ENCODE data around the gene PTPRG.

The PTPRG gene

DNA sequence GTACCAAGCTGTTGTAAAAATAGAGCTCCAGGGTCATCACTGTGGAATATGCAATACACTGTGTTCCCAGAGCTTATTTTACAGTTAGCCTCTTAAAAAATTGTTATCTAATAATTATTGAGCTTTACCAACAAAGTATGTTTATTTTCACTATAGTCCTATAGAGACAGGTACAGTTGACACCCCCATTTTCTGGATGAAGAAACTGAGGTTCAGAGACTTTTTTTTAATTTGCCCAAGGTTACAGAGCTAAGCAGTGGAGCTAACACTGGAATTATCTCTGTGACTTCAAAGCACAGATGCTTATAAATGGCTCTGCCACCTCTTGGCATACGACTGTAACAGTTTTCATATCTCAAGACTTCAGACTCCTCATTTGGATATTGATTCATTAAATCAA, 685.6 kb downstream of the PTPRG start:
- in situ Hi-C loops (cut with MboI; ENCODE audit: low pct_unique_long_range_greater_than_20kb, low sequenced_read_pairs), result no loop called here
- DNase-seq, result no peak

DNA sequence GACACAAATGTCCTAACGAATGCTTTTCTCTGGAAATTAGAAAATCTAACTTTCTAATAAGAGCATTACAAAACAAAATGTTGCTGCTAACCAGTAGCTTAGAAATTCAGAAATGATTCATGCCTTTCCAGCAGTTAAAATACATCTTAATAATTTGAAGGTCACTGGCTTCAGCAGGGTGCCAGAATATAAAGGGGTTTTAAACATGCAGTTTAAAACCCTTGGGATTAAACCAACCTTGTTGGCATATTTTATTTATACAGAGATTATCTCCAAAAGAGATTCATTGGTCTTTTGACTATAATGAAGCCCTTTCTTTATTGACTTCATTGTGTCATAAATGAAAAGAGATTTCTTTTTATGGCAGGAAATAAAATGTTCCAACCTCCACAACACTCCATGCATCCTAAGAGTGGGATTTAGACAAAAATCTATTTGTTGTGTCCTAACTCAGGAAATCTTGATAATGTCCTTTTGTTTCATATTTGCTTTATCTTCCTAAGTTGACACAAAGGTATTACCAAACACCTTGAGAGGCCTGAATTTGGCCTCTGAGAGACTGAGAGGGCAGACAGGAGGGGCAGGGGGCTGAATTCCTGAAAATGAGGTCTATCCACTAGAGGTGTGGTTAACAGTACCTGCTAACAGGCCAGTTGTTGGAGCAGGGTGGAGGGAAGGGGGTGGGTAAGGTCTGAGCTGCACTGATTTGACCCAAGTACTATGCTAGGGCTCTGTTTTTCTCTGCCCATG, 687.5 kb downstream of the PTPRG start:
- DNase-seq, result no peak
- in situ Hi-C loops (cut with MboI; ENCODE audit: low pct_unique_long_range_greater_than_20kb, low sequenced_read_pairs), result no loop called here

GRCh38 chr3:62249484-62249776, 688.1 kb downstream of the PTPRG start:
- in situ Hi-C loops (cut with MboI; ENCODE audit: low pct_unique_long_range_greater_than_20kb, low sequenced_read_pairs), result no loop called here
- no peak for DNase-seq

DNA sequence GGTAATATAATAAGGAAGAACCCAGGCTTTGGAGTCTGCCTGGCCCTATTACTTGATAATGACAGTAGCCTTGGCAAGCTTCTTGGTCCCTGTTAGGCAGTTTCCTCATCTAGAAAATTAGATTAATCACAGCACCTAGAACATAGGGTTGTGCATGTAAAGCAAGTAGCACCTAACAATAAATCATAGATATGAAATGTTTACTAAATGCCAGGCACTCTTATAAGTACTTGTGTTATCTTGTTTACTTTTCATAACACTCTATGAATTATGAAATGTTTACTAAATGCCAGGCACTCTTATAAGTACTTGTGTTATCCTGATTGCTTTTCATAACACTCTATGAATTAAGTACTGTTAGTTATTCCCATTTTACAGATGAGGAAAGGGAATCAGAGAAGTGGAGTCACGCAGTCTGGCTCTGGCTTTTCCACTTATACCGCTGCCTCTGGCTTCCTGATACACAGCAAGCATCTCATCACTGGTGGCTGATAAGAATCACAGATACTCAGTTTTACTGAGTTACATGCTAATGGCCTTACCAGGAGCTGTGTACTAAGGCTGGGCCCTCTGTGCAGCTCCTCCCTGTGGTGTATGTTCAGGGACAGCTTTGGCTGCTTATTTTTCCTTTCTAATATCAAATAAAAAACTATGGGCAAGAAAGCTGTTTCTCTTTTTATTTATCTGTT, 688.6 kb downstream of the PTPRG start:
- DNase-seq, result no peak
- in situ Hi-C loops (cut with MboI; ENCODE audit: low pct_unique_long_range_greater_than_20kb, low sequenced_read_pairs), result no loop called here

GRCh38 chr3:62252438-62253157, 691.2 kb downstream of the PTPRG start:
- DNase-seq, result no peak
- in situ Hi-C loops (cut with MboI; ENCODE audit: low pct_unique_long_range_greater_than_20kb, low sequenced_read_pairs), result no loop called here

DNA sequence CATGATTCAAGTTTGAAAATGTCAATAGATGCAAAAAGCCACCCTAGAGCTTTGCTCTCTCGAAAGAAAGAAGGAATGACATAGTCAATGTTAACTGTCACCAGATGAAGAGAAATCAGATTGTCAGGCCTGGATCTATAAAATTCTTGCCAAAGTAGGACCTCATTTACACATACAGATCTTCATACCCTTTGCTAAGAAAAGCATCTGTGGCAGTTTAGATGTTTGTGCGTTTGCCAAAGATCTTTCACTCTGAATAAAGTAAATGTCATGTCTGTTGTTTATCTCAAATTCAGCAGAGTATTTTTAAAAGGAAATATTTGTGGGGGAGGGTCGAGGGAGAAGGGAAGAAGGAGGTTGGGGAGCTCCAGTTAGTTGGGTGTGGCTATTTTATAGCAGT, 692.6 kb downstream of the PTPRG start:
- in situ Hi-C loops (cut with MboI; ENCODE audit: low pct_unique_long_range_greater_than_20kb, low sequenced_read_pairs), result no loop called here
- no peak for DNase-seq

GRCh38 chr3:62255758-62256157, 694.4 kb downstream of the PTPRG start:
- DNase-seq, result no peak
- in situ Hi-C loops (cut with MboI; ENCODE audit: low pct_unique_long_range_greater_than_20kb, low sequenced_read_pairs), result no loop called here

DNA sequence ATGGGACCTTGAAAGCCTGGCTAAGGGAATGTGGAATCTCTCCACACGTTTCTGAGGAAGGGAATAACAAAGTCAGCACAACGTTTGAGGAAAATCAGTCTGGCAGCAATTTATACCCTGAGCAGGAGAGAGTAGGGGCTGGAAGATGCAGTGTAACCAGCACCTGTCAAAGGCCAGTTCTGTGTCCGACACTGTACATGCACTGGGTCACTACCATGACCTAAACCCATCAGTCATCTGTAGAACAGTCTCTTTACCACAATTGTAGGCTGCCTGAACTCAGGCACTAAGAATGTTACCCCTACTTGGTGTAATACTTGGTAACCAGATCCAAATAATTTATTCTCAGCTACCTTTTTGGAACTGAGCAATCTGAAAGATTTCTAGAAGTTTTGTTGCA, 698.6 kb downstream of the PTPRG start:
- in situ Hi-C loops (cut with MboI; ENCODE audit: low pct_unique_long_range_greater_than_20kb, low sequenced_read_pairs), result no loop called here
- no peak for DNase-seq

GRCh38 chr3:62260655-62261054, 699.3 kb downstream of the PTPRG start:
- in situ Hi-C loops (cut with MboI; ENCODE audit: low pct_unique_long_range_greater_than_20kb, low sequenced_read_pairs), result no loop called here
- no peak for DNase-seq

DNA sequence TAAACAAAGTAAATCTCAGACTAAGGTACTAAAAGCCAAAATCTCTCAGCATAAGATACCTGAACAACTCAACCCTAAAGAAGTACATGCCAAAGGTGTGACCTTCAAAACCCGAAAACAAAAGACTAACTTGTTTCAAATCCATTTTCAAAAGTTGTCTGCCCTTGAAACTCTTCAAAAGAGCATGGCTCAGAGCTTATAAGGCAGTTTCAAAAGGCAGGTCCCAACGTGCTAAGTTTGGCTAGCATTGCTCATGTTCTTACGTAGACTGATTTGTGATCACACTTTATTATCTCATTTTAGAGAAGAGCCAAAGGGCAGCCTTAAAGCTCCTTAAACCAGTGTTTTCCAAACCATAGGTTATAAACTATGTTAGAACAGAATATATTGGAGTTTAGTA, 699.8 kb downstream of the PTPRG start:
- no peak for DNase-seq
- in situ Hi-C loops (cut with MboI; ENCODE audit: low pct_unique_long_range_greater_than_20kb, low sequenced_read_pairs), result no loop called here

DNA sequence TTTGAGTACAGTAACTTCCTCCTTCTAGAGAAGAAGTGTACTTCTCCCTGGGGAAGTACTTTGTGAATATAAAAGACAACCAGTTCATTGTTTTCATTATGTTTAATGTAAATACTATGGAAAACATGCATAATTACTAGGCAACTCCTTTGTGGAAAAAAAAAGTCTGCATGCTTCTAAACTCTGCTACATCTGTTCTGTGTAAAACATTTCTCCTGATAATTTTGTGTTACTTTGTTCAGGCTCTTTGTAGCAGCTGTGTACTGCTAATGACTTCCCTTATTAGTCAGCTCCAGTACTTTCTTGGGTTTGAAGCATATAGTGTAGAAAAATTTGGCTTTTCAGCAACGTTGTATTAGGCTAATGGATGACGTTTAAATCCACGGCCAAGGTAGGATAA, 700.4 kb downstream of the PTPRG start:
- in situ Hi-C loops (cut with MboI; ENCODE audit: low pct_unique_long_range_greater_than_20kb, low sequenced_read_pairs), result no loop called here

DNA sequence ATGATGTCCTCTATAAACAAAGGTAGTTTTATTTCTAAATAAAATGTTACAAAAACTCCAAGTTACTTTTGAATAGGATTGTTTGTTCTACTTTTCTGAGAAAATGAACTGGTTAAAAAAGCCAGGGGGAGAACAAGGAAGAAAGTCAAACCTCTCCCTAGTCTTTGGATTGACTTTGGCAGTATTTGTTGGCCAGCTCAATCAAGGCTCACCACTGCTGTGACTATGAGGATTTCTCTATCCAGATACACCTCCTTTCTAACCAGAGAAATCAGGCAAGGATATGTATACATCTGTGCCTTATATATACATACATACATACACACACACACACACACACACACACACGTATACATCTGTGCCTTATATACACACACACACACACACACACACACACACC, 704.2 kb downstream of the PTPRG start:
- DNase-seq, result no peak
- in situ Hi-C loops (cut with MboI; ENCODE audit: low pct_unique_long_range_greater_than_20kb, low sequenced_read_pairs), result no loop called here

More for the DNA sequence above, 700.4 kb downstream of the PTPRG start:
- peak; percentile 6 for DNase-seq

DNA sequence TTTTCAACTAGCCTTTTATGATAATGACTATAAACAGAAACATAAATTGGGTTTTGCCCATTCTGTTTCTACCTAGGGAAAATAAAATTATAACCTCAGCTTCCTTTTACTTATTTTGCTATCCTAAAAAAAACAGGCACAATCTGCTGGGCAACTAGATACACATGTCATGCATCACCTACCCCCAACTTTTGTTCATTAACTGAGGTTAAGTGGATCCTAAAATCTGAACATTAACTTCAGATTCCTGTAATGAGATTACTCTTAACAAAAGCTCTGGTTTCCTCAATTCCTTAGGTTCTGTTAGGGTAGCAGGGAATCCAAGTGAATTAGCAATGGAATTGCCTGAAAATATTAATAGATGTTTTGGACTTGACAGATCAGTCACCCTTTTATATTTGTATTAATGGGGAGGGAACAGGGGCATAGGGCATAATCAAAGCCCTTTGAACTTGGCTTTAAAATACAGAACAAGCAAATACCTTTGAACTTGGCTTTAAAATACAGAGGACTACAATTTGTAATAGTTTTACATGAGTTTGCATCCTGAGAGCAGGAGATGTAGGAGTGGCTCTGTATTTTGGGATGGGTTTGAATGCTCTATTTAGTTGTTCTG, 705.4 kb downstream of the PTPRG start:
- no peak for DNase-seq
- in situ Hi-C loops (cut with MboI; ENCODE audit: low pct_unique_long_range_greater_than_20kb, low sequenced_read_pairs), result no loop called here

GRCh38 chr3:62276658-62277180, 715.3 kb downstream of the PTPRG start:
- in situ Hi-C loops (cut with MboI; ENCODE audit: low pct_unique_long_range_greater_than_20kb, low sequenced_read_pairs), result no loop called here
- DNase-seq, result no peak

DNA sequence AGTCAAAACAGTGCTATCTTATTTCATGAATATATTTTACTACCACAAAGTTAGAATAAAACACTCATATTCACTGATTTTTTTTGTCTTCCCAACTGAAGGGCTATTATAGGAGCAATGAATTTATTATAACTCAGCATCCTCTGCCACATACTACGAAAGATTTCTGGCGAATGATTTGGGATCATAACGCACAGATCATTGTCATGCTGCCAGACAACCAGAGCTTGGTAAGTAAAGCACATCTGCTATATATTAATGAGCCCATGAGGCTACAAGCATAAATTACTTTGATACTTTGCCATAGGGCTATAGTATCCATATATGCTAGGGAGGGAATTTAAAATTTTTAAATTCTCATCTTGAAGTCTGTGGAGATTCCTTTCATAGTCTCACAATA, 716.1 kb downstream of the PTPRG start:
- in situ Hi-C loops (cut with MboI; ENCODE audit: low pct_unique_long_range_greater_than_20kb, low sequenced_read_pairs), result no loop called here
- DNase-seq, result no peak

- in situ Hi-C loops (cut with MboI; ENCODE audit: low pct_unique_long_range_greater_than_20kb, low sequenced_read_pairs), result no loop called here
- DNase-seq, result no peak
Measured at GRCh38 chr3:62277986-62278385, 716.6 kb downstream of the PTPRG start.

DNA sequence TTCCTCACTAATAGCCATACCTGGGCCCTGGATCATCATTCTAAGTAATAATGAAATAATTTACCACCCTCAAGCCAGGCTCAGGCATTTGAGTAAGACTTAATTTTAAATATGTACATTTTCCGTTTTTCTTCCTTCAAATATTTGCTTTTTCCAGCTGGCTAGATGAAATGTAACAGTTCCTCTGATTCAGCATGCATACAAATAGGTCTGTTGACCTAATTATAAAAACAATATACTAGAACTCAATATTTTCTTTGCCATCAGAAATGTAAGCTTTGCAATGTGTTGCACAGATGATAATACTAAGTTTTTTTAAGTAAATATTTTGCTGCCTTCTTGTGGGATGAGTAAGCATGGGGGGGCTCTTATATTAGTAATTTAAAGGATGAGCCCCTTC, 720.4 kb downstream of the PTPRG start:
- DNase-seq, result no peak
- in situ Hi-C loops (cut with MboI; ENCODE audit: low pct_unique_long_range_greater_than_20kb, low sequenced_read_pairs), result no loop called here

- in situ Hi-C loops (cut with MboI; ENCODE audit: low pct_unique_long_range_greater_than_20kb, low sequenced_read_pairs), result no loop called here
- no peak for DNase-seq
Measured at GRCh38 chr3:62284442-62284841, 723.1 kb downstream of the PTPRG start.

DNA sequence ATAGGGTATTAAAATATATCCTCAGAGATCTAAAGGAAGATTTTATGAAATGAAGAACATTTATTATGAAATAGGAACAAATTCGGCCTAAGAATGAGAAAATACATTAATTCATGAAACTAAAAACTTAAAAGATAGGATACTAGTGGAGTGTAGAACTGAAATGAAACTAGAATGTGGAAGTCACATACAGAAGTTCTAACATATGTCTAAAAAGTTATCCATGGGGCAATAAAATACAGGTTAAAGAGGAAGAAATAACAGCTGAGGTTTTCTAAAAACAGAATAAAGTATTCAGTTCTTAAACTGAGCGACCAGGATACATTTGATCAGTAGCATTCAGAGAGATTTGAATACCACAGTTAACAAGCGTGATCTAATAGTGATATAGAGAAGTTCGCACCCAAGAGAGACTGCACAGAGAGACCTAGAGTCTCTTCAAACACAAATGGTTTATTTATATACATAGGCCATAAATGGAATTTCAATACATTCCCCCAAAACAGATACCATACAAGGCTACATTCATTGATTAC, 726.1 kb downstream of the PTPRG start:
- in situ Hi-C loops (cut with MboI; ENCODE audit: low pct_unique_long_range_greater_than_20kb, low sequenced_read_pairs), result no loop called here
- DNase-seq, result no peak

DNA sequence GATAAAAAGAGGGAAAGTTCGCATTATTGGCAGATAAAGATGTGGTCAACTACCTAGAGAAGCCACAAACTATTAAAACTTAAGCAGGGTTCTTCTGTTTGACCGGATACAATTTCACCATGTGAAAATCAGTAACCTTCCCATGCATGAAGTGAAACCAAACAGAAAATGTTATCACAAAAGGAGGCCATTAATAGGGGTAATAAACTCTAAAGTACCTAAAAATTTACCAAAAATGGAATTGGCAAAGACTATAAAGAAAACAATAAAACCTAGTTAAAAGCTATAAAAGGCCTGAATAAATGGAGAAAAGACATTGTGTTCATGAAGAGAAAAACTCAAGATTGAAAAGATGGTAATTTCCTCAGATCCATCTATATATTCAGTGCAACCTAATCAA, 728.6 kb downstream of the PTPRG start:
- DNase-seq, result no peak
- in situ Hi-C loops (cut with MboI; ENCODE audit: low pct_unique_long_range_greater_than_20kb, low sequenced_read_pairs), result no loop called here
